HG02798 (cell line): ENCODE data around the gene KLF16.

Experiments used
- ATAC-seq: cut with Tn5 transposase; IDR thresholded peaks from one replicate; pipeline ENCODE4 v1.9.1; 2021; ENCODE audit warnings: mild to moderate bottlenecking; ENCODE audit not compliant: unreplicated experiment, poor library complexity

KLF16 gene

DNA sequence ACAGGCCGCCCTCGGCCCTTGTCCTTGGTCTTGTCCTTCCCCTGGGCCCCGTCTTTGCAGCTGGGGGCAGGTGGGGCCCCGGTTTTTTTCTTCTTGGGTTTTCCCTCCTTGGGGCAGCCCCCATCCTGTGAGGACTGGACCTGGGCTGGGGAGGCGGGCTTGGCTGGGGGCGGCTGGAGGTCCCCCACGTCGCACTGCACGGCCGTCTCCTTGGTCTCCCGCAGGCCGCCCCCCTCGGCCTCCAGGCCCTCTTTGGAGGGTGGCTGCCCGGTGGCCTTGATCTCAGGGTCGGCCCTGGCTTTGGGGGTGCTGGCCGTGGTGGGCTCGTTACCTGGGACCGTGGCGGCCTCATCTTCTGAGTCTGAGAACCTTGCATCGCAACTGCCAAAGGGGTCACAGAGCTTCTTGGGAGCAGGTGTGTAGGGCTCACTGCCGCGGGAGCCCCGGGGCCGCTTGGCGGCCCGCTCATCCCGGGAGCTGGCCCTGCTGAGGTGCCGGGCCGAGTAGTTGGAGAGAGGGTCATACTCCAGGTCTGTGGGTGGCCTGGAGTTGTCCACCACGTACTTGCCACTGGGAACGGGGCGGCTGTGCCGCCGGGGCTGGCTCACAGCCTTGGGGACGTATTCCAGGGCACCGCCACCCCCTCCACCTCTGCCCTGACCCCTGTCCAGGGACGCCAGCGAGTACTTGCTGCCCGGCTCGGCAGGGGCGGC, 35.7 kb downstream of the KLF16 start:
- no peak for ATAC-seq

DNA sequence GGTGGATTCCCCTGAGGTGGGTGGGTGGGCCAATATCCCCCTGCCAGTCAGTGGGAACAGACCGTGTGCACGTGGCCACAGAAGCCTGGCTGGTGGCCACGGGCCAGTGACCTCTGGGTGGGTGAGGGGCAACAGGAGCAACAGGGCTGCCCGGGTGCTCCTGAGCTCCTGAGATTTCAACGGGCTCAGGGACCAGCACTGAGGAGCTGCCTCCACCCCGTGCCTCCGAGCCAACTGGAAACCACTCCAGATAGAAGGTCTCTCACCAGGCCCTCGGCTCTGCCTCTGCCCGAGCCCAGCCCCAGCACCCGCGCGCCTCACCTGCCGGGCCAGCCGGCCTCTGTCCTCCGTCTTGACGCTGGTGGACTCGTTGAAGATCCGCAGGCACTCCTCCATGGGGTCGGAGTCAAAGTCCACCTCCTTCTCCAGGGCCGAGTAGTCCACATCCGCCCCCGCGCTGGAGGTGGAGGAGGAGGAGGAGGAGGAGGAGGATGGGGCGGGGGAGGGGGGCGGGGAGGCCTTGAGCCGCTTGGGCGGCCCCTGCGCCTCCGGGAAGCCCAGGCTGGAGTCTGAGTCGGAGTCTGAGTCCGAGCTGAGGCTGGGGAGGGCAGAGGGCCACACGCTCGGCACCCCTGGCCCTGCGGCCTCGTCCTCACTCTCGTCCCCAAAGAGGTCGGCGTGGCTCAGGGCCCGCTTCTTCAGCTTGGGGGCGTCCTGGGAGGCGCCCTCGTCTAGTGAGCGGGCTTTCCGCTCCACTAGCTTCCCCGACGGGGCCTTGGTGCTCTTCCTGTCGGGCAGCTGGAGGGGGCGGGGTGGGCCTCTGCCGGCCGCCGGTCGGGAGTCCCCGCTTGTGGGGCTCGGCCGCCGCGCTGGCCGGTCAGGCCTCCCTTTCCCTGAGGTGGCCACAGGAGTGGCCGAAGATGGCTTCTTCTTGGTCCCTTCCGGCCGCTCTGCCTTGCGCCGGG, 36.5 kb downstream of the KLF16 start:
- ATAC-seq, result no peak

GRCh38 chr19:1825909-1826556, 37.3 kb downstream of the KLF16 start:
- no peak for ATAC-seq

DNA sequence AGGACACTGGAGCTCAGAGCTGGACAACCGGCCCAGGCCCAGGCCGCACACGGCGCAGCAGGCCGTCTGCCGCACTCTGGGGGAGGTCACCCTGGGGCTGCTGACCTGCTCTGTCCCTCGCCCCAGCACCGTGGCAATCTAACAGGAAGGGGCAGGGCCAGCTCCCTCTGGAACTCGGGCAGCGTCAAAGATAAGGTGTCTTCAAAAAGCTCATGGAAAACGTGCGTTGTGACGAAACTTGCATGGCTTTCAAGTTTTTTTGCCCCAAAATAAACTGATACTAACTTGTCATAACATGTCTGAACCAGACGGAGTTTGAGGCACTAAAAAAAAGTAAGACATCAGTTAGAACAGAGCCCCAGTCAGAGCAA, 39.1 kb downstream of the KLF16 start:
- ATAC-seq, result no peak

DNA sequence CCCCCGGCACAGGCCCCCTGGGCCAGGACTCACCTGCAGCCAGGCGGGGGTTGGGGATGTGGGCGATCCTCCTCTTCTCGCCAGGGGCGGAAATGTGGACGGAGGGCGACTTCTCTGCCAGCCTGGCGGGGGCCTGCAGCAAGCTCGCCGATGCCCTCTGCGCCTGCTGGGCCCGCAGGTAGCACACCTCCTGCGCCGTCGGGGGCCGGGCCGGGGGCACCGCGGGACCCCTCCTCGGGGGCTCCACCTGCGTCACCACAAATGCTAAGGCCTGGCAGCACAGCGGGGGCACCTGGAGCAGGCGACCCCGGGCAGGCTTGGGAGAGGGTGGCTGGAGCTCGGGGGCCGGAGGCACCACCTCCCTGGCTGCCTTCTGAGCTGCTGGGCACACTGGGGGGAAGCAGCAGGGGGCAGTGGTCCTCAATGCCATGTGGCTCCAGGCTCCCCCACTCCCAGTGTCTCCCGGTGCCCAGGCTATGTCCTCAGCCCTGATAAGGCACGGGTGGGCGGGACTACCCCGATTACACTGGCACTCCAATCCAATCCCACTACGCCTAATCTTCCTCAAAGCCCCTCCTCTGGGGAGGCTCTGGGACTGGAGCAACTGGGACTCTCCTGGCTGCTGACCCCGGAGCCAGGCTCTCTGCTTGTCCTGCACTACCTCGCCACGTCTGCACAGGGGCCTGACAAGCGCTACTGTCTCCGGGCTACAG, 39.7 kb downstream of the KLF16 start:
- no peak for ATAC-seq

DNA sequence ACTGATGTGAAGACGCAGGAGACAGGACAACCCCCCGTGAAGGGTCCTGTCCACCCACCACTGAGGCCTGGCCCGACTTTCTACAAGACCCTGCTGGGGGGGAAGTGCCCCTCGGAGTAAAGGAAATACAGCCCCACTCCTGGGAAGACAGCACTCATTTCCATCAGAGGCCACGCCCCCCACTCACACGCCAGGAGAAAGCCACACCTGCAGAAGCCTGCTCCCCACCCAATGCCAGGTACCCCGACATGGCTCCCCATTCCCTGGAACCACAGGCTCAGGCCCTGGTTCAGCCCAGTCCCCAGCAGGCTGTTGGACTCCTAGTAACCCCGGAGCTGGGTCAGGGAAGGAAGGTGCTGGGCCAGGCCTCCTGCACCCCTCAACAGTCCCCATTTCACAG, 40.4 kb downstream of the KLF16 start:
- no peak for ATAC-seq

DNA sequence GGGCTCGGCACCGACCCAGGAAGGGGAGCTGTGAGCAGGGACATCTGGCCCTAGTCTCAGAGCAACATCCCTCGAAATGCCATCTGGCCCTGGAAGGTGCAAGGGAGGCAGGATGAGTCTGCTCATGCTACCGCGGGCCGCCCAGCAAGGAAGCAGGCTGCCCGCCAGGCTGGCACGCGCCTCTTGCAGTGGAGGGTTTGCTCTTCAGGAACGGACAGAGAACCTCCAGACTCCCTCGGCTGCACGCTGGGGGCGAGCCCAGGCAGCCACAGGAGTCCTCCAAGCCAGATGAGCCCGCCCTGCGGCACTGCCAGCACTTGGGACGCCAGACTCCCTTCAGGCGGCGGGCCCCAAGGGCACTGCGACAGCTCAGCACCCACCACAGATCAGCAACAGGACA, 41.2 kb downstream of the KLF16 start:
- ATAC-seq, result no peak

- no peak for ATAC-seq
Observed at GRCh38 chr19:1819341-1820255, 43.8 kb downstream of the KLF16 start.

GRCh38 chr19:1818549-1819195, 44.7 kb downstream of the KLF16 start:
- no peak for ATAC-seq

DNA sequence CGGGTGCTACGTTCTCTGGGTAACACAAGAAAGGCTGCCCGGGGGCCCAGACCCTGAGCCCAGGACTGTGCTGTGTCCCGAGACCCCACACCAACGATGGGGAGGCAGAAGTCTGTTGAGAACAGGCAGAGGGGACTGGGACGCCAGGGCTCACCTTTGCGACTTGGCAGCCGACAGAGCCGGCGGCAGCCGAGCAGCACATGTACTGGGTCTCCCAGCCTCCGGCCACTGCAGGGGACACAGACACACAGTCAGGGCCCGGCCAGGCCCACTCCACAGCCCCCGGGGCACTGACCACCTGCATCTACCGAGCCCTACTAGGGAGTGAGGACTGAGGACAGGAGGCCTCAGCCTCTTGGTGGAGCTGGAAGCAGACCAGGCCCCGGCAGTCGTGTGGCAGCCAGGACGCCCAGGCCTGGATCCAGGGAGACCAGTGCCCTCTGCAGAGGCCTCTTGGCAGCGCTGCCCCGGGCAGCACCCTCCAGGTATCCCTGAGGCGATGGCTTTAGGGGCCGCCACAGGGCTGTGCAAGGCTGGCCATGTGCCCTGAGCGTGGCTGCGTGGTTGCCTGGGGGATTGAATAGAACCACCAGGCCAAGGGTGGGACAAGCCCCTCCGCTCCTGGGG, 45.7 kb downstream of the KLF16 start:
- ATAC-seq, result no peak

GRCh38 chr19:1816530-1817298, 46.7 kb downstream of the KLF16 start:
- no peak for ATAC-seq

DNA sequence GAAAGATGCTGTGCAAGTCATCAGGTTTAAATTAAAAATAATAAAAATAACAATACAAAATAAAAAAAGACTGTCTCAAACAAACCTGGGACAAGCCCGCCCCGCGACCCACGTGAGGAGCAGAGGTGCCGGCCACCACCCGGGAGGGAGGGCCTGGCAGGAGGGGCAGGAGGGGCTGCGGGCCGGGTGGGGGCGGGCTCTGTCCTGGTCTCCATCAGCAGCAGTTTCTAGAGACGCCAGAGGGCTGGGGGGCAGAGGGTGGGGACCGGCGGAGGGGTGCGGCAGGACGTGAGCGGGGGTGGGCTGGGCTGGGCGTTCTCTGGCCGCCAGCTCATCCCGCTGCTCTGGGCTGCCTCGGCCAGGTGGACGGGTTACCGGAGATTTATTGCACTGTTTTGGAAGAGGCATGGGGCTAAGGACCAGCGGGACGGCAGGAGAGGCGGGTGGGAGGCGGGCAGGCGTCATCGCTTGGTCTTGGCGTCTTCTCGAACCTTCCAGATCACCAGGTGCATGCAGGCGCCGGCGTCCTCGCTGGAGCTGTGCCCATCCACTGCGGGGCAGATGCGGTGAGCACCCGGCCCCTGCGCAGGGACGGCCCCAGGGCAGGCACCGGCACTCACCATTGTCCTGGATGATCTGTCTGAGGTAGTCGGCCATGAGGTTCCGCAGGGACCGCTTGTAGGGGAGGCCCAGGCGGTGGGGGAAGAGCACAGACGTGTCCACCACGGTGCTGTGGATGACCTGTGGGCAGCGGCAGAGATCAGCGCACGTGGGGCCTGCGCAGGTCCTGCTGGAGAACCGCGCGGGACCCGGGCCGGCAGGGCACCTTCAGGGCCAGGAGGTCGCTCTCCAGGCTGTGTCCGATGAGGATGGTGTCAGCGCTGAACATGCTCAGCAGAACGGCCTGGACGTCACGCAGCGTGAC, 47.5 kb downstream of the KLF16 start:
- ATAC-seq, result no peak

GRCh38 chr19:1814833-1815604, 48.4 kb downstream of the KLF16 start:
- no peak for ATAC-seq

GRCh38 chr19:1814391-1814790, 49.0 kb downstream of the KLF16 start:
- ATAC-seq, result no peak

- no peak for ATAC-seq
Observed at GRCh38 chr19:1813192-1814182, 49.9 kb downstream of the KLF16 start.
